Measurements from ENCODE around the gene FOXRED2.

The FOXRED2 gene

DNA sequence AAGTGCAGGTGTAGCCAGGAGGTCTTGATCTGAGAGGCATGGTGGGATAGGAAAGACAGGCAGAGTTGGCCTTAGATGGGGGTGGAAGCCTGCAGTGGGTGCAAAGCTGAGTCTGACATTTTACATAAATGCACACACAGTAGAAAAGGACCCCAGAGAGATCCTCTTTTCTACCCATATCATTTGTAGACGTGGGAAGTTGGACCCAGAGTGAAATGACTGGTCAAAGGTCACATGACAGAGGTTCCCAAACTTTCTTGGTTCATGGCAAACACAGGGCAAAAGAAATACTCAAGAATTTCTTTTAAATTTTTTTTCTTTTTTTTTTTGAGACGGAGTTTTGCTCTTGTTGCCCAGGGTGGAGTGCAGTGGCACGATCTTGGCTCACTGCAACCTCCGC lies 6.2 kb upstream of the FOXRED2 start:
- DNase-seq, result no peak

DNA sequence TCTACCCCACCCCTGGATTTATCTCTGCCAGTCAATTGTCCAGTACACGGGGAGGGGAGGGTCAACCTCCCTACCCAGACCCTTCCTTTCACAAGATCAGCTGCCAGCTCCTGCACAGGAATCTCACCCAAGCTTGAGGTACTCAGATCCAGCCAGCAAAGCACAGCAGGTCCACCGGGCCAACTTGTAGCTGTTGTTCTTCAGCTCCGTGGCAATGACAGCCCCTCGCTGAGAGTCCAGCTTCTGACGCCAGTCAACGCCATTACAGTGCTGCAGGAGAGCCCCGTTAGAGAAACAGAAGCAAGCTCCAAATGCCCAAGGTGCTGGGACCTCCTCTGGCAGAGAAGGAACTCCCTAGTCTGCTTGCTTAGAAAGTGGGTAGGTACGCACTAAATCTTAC lies 5.5 kb upstream of the FOXRED2 start:
- no peak for DNase-seq

DNA sequence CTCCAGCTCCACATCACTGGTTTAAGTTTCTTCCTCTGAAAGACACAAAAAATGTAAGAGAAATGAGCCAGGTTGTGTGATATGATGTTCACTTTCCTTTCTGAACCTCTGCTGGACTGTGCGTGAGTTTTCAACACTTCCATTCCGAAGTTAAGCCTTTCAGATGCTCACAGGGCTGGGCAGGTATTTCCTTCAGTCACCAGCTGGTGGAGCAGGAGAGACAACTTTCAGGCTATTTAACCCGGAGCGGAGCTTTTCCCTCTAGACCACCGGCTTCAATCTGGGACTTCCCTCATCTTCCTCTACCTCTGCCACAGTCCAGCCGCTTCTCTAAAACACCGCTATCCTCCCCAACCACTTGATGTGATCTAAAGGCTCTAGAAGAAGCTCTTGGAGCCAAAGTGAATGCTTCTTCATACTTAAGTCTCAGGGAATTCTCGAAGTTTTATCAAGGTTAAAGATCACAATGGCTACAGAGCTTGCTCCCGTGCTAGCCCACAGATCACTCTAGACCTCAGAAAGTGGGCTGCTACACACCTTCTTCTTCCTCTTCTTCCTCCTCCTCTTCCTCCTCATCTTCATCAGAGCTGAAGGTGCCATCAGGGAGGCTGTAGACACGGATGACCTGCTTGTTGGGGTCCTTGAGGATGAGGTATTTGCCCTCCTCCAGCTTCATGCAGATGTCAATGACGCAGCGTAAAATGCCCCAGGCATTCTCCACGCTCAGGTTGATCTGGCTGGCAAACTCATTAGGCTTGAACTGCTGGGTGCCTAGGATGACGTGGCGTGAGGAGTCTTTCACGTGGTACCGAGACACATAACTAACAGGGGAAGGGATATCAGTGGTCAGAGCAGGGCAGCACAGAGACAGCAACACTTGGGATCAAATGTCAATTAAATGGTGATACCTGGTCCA lies 4.4 kb upstream of the FOXRED2 start:
- DNase-seq, result no peak

DNA sequence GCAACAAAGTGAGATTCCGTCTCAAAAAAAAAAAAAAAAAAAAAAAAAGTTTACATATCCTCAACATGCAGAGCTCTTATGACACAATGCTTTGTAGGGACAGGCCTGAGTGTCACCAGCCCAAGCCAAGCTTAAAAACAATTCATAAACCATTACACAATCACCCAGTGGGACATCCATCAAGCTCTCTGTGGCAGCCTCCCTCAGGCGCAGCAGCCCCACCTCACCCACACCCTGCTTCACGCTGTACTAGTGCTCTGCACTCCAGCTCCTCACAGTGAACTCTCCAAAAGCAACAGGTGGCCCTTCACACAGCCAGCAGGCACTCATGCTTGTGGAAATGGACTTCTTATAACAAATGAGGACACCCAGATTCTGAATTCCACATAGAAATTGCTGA lies 3.5 kb upstream of the FOXRED2 start:
- no peak for DNase-seq

DNA sequence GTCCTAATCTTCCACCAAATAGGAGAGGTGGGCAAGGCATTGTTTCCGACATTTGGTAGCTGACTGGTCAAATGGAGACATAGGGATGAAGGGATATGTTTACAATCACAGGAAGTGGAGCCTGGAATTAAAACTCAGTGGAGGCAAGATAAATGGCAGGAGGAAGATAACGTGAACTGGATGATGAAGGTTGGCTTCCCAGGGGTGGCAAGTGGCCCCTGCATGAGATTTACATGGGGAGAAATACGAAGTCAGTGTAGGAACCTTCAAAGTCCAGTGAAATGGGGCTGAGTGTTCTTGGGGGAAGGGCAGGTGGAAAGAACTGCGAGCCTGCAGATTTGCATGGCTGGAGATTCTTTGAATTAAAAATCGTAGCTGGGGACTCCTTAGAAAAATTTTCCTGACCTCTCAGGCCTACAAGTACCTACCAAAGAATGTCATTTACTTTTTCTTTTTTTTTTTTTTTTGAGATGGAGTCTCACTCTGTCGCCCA lies 724 bp upstream of the FOXRED2 start:
- DNase-seq, result no peak

DNA sequence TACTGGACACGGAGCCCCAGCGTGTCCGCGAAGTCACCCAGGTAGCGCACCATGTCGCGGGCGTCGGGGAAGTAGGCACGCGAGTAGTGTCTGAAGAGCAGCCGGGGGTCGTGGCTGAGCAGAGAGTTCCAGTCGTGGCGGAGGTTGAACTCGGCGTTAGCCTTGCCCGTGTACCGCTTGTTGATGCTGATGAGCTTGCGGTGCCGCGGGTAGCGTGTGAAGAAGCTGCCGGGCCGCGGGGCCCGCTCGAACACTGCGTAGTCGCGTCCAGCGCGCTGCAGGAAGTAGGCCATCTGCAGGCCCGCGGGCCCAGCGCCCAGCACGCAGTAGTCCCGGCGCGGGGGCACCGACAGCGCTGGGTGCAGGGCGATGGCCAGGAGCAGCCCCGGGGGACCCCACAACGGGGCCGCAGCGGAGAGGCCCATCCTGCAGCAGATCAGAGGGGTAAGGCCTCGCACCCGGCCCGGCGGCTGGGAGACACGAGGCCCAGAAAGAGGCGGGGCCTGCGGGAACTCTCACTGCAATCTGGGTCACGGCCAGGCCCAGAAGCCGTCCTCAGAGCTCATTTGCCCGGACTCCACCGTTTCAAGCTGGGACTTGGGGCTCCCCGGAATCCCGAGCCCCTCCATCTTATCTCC lies 723 bp downstream of the FOXRED2 start:
- DNase-seq, result no peak

DNA sequence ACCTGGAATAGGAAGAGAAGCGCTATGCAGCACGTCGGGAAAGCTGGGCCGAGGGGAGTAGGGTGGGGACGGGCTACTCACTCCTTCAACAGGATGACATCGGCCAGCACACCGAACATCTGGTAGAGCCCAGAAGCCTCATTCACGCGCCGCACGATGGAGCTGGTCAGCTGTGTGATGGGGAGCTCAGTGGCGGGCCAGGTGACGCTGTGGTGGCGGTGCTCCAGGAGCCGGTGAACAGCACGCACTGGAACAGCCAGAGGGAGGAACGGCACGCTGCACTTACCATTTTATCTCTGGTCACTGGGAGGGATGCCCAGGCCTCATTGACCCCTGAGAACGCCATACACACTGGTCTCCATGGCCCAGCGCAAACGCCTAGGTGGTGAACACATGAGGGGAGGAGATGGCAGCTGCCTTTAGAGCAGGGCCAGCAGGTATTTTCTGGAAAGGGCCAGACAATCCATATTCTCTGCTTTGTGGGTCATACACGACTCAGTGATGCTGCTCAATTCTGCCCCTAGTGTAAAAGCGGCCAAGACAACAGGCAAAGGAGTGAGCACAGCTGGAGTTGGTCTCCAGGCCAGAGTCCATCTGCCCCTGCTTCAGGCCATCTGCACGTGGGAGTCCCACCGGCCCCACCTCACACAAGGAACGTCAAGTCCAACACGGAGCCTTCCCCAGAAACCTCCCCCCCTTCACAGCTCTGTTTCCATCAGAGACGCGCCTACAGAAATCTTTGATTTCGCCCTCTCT lies 8.8 kb downstream of the FOXRED2 start:
- DNase-seq, result no peak

DNA sequence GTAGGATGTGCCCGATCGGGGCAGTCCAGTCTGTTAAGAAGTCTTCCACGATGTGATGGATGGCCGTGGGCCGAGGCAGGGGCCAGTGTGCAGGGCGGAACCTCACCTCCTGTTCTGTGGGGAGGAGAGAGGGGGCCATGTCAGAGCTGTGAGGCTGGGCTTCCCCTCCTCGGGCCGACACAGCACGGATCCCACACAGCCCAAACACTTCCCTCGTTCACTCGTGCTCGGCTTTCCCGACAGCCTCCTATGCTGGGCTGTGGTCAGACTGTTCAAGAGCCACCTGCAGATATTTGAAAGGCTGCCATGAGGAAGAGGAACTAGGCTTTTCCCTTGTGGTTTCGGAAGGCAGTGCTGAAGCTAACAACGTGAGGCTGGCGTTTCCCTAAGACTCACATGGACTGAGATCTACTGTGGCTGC lies 13.1 kb downstream of the FOXRED2 start:
- no peak for DNase-seq

DNA sequence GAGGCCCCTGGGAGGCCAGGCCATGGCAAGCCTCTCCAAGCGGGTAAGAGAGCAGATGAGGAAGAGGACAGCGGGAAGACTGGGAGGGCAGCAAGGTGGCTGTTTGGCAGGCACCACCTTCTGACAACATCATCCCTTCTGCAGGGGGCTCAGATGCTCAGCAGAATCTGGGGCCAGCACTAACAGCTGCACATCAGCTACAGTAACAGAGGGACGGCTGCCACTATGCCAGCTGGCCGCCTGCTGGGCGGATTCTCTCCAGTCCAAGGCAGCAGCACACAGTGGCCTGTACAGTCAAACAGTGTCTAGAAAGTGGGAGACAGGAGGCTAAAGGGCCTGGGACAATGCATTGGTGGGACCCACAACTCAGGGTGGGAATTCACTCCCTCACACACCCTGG lies 14.7 kb downstream of the FOXRED2 start:
- no peak for DNase-seq

DNA sequence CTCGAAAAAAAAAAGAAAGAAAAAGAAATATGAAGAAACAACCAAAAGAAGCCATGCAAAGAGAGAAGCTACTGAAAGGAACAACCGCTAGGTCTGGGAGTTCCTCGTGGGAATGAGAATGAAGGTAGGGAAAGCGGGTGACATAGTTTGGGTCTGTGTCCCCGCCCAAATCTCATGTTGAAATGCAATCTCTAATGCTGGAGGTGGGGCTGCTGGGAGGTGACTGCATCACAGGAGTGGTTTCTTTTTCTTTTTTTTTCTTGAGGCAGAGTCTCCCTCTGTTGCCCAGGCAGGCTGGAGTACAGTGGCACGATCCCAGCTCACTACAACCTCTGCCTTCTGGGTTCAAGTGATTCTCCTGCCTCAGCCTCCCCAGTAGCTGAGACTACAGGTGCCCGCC lies 15.7 kb downstream of the FOXRED2 start:
- DNase-seq, result no peak

DNA sequence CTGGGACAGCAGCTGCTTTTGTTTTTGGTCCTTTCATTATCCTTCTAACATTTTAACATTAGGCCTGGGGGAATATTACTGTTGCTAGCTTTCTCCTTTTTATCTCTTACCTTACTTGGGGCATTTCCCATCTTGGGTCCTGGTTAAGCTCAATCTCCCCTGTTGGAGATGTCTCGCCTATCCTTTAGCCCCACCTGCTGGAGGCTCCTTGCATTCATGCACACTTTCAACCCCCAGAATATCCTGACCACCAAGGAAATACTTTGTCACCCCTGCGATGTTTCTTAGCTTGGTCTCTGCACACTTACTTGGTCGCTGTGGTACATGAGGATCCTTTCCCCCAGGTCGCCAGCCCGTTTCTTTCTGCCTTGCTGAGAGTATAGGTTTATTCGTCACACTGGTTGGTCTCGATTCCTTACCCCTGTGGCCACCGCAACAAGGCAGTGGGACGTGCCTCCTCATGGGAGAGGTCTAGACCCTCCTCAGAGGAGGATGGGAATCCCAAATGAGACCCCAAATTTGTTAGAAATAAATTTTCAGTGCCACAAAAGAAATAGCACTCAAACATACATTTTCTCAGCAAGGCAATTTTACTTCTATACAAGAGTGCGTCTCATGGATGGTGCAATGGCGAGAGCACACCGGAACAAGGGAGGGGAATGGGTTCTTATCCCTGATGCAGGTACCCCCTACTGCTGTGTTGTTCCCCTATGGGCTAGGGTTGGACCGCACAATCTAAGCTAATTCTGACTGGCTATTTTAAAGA lies 20.0 kb downstream of the FOXRED2 start:
- DNase-seq, result no peak

DNA sequence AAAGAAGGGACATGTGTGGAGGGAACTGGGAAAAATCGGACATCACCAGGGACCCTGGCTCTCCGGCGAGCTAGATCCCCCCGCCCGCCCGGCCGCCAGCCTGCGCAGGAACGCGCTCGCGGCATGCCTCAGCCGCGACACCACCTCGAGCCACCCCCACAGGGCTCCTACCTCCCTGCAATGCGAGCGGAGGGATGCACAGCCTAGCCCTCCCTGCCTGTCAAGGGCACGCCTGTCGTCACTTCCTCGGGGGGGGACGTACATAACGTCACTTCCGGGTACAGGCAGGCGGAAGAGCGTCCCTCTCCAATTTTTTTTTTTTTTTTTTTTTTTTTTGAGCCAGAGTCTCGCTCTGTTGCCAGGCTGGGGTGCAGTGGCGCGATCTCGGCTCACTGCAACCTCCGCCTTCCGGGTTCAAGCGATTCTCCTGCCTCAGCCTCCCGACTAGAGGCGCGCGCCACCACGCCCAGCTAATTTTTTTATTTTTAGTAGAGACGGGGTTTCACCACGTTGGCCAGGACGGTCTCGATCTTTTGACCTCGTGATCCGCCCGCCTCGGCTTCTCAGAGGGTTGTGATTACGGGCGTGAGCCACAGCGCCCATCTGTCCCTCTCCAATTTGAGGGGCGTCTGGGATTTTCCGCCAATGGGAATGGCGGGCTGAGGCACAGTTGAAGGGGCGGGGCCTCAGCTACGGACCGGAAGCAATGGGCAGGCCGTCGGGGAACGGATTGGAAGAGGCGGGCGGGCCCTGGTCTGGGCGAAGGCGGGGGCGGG lies 25.3 kb downstream of the FOXRED2 start, which contains the start of gene TXN2:
TSS of gene TXN2 (minus strand) at position 248 of the 776 bp plus-strand sequence. CDS start 803 bp downstream, outside the sequence.
- DNase-seq, result peak; percentile 31

DNA sequence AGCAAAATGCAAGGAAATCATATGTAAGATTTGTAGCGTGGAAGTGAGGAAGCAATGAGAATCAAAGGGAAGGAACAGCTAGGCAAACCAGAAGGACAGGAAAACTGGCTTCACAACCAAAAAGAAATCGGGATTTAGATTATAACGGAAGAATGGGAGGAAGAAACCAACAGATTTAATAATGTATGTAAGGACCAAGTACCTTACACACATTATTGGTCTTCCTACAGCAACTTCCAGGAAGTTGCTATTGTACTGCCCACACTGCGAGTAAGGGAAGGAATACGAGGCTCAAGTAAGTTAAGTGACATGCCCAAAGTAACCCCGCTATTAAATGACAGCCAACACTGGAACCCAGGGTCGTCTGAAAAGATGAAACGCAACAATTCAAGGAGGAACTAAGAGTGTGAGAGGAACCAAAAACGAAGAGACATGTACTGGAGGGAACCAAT lies 25.9 kb downstream of the FOXRED2 start:
- no peak for DNase-seq

DNA sequence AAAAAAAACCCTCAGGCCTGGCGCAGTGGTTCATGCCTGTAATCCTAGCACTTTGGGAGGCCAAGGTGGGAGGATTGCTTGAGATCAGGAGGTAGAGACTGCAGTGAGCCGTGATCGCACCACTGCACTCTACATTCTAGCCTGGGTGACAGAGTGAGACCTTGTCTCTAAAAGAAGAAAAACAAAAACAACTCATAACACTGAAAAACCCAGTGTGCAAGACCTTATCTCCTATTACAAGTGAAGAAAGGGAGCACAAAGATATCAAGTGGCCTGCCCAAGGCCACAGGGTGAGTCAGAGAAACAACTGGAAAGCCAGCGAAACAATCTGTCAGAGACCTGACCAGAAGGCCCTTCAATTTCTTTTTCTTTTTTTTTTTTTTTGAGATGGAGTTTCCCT lies 27.9 kb downstream of the FOXRED2 start:
- DNase-seq, result no peak

DNA sequence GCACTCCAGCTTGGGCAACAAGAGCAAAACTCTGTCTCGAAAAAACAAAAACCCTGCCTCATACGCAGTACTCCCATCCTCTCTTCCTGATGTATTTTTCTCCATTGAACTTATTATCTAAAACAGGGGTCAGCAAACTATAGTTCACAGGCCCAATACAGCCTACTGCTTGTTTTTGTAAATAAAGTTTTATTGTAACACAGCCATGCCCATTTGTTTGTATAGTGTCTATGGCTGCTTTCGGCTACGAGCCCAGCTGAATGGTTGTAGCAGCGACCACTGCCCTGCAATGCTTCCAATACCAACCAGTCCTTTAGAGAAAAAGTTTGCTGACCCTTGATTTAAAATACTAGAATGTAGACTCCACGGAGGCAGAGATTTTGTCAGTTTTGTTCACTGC lies 31.5 kb downstream of the FOXRED2 start:
- no peak for DNase-seq

DNA sequence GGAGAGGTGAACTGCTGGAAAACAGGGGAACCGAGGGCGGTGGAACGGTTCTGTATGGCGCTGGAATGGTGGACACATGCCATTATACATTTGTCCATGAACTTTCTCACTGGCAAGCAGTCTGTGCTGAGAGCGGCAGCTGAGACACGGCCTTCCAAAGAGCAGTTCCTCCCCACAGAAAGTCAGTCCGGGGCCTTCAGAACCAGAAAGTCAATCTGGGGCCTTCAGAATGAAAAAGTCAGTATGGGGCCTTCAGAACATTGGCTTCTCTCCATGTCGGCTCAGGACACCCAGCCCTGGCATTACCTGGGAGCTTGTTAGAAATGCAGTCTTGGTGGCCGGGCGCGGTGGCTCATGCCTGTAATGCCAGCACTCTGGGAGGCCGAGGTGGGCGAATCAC lies 34.2 kb downstream of the FOXRED2 start:
- DNase-seq, result no peak

DNA sequence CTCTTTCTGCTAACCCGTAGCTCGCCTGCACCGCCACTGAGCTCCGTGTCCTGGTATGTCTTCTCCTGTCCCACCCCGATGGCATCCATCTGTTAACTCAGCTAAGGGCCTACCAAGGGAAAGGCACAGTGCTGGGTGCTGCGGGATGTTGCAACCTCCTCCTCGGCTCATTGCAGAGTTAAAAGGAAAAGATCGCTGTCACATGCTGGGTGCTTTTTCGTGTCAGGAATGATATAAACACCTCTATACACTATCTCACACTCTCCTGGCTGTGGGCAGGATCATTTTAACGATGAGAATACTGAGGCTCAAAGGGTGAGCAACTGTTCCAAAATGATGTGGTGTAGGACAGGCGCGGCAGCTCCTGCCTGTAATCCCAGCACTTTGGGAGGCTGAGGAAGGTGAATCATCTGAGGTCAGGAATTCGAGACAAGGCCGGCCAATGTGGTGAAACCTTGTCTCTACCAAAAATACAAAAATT lies 35.5 kb downstream of the FOXRED2 start:
- DNase-seq, result no peak

DNA sequence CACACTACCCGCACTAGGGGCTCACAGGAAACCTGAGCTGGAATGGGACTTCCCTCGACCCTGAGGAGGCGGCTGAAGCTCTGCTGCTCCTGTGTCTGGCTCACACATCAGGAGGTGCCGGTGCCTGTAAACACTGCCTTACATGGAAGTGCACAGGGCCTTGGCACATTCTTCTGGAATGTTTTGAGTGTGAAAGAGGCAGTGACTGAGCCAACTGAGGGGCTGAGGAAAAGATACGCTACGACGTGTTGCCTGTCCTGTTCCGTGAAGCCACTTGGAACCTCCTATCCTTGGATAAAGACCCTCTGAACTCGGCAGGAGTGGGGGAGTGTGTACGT lies 35.9 kb downstream of the FOXRED2 start:
- DNase-seq, result no peak

DNA sequence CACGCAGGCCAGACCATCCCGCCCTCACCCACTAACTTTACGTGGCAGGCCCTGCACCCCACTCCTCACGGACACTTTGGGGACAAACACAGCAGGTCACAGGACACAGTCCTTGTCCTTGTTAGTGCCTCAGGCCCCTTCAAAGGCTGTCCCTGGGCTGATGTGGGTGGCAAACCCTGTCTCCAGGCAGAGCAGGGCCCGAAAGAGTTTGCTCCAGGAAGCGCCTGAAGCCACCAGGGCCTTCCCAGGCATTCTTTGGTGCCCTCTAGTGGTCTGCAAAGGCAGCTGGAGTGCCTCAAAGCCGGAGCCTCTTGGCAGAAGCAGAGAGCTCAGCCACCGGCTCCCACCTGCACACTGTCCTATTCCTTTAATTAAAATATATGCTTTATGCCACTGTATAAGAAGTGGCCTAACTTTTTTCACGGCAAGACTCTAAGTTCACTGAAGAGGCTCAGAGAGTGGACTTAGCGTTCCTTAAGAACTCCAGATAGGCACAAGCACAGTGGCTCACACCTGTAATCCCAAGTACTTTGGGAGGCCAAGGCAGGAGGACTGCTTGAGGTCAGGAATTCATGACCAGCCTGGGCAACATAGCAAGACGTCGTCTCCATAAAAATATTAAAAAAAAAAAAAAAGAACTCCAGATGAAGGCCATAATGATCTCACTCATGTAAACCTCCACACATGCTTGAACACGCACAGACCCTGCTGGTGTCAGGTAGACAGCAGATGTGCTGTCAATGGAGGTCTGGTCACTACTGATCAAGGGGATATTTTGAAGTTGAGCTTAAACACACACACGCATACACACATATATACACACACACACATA lies 36.5 kb downstream of the FOXRED2 start:
- no peak for DNase-seq

DNA sequence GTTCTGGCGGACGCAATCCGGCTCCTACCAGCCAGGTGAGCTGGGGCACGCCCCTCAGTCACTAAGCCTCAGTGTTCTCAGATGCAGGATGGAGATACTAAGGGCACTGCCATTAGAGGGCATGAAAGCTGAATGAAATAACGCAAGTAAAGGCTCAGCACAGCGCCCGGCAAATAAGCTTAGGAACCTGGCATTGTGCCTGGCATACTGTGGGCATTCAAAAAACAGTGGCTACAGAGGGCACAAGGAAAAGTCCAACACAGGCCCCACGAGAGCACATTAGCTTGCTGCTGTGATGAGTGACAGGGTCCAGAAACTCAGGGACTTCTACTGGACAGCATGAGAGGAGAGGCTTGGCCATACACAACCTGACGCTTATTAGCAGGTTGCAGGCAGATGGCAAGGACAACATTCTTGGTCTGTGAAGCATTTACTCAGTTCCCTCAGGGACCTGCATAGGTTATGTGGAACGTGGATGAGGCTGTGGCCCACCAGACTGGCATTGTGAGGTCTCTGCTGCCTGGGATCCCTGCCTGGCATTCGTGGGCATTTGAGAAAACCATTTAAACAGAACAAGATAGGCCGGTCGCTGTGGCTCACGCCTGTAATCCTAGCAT lies 37.6 kb downstream of the FOXRED2 start:
- DNase-seq, result no peak
